OCI-LY1 (cell line): Measurements from ENCODE around the gene ELAVL4.

ENCODE experiments used
- H2AFZ ChIP-seq: fragments of 200-600 bp; sonication (generic), shearing (Covaris generic); 2 replicates; pipeline ENCODE4 v1.6.0; 2014; ENCODE audit warnings: antibody characterized with exemption, mild to moderate bottlenecking, low read length
- H3F3A ChIP-seq: fragments of 200-600 bp; sonication (generic), shearing (Covaris generic); 2 replicates; pipeline ENCODE4 v1.6.0; 2014; ENCODE audit warnings: mild to moderate bottlenecking, antibody characterized with exemption, low read length, moderate library complexity; ENCODE audit not compliant: insufficient read depth
- H3K27ac ChIP-seq: fragments of 200-600 bp; sonication (generic); 2 replicates; pipeline ENCODE4 v1.5.1; 2014; ENCODE audit warnings: low read length, mixed run types, mild to moderate bottlenecking, low read depth; ENCODE audit not compliant: poor library complexity, severe bottlenecking
- H3K27me3 ChIP-seq: fragments of 200-600 bp; sonication (generic); 2 replicates; pipeline ENCODE4 v1.6.0; 2014; ENCODE audit warnings: antibody characterized with exemption, mild to moderate bottlenecking, low read length, moderate library complexity; ENCODE audit not compliant: insufficient read depth
- H3K36me3 ChIP-seq: fragments of 200-600 bp; sonication (generic); 2 replicates; pipeline ENCODE4 v1.6.1; 2014; ENCODE audit warnings: mild to moderate bottlenecking, antibody characterized with exemption, low read length, moderate library complexity, mixed read lengths; ENCODE audit not compliant: insufficient read depth
- H3K4me1 ChIP-seq: fragments of 200-600 bp; sonication (generic); 2 replicates; pipeline ENCODE4 v1.5.1; 2014; ENCODE audit warnings: mild to moderate bottlenecking, low read length, moderate library complexity; ENCODE audit not compliant: insufficient read depth, severe bottlenecking
- H3K4me2 ChIP-seq: fragments of 200-600 bp; sonication (generic), shearing (Covaris generic); 2 replicates; pipeline ENCODE4 v1.6.1; 2014; ENCODE audit warnings: low read length
- H3K4me3 ChIP-seq: fragments of 200-600 bp; sonication (generic); 2 replicates; pipeline ENCODE4 v1.5.1; 2014; ENCODE audit warnings: low read length, low read depth, mild to moderate bottlenecking, mixed read lengths; ENCODE audit not compliant: poor library complexity, severe bottlenecking
- H3K79me2 ChIP-seq: fragments of 200-600 bp; shearing (Covaris generic); 2 replicates; pipeline ENCODE4 v1.6.1; 2016; ENCODE audit warnings: mixed run types, low read length, mixed read lengths; ENCODE audit not compliant: insufficient read depth
- H3K9ac ChIP-seq: fragments of 200-600 bp; sonication (generic), shearing (Covaris generic); 2 replicates; pipeline ENCODE4 v1.6.1; 2014; ENCODE audit warnings: mild to moderate bottlenecking, low read length, mixed read lengths
- H3K9me2 ChIP-seq: fragments of 200-600 bp; sonication (generic), shearing (Covaris generic); 2 replicates; pipeline ENCODE4 v1.6.1; 2014; ENCODE audit warnings: low read depth, mild to moderate bottlenecking, low read length, mixed read lengths
- H3K9me3 ChIP-seq: fragments of 200-600 bp; shearing (Covaris generic); 2 replicates; pipeline ENCODE4 v1.6.1; 2014; ENCODE audit warnings: low read length, mixed read lengths
- H4K20me1 ChIP-seq: fragments of 200-600 bp; sonication (generic), shearing (Covaris generic); 2 replicates; pipeline ENCODE4 v1.6.0; 2016; ENCODE audit warnings: mild to moderate bottlenecking, low read length; ENCODE audit not compliant: insufficient read depth
- EZH2 ChIP-seq: fragments of 200-600 bp; sonication (generic), shearing (Covaris generic); IDR thresholded peaks from 2 replicates; pipeline ENCODE4 v1.8.0; 2017; ENCODE audit warnings: borderline replicate concordance, mixed run types, mild to moderate bottlenecking, antibody characterized with exemption, low read length, moderate library complexity, mixed read lengths
- TF ChIP-seq, protein P1 (sequence below): fragments of 200-600 bp; sonication (generic), shearing (Covaris generic); IDR thresholded peaks from 2 replicates; pipeline ENCODE4 v1.5.1; 2017; ENCODE audit warnings: mild to moderate bottlenecking, antibody characterized with exemption, low read length, moderate library complexity, mixed read lengths

ELAVL4 gene

DNA sequence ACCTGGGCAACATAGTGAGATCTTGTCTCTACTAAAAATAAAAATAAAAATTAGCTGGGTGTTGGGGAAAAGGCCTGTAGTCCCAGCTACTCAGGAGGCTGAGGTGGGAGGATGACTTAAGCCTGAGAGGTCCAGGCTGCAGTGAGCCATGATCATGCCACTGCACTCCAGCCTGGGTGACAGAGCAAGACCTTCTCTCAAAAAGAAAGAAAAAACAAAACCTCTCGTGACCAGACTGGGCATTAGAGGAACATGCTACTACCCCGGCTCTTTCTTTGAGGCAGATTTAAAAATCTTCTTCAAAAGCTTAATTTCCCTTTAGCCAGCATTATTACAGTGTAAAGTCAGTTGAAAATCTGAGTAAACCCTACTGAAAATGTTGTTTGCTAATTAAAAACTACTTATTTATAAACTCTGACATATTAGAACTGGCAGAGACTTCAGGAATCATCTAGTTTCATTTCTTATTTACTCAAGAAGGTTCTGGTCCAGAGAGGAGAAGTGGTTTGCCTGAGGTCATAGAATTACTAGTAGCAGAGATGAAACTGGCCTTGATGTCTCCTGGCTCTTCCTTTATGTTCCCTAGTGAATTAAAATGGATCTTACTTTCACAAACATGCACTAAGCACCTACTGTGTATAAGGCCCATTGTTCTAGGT is 11.6 kb upstream of the ELAVL4 start:
- TF ChIP-seq, protein P1, sequence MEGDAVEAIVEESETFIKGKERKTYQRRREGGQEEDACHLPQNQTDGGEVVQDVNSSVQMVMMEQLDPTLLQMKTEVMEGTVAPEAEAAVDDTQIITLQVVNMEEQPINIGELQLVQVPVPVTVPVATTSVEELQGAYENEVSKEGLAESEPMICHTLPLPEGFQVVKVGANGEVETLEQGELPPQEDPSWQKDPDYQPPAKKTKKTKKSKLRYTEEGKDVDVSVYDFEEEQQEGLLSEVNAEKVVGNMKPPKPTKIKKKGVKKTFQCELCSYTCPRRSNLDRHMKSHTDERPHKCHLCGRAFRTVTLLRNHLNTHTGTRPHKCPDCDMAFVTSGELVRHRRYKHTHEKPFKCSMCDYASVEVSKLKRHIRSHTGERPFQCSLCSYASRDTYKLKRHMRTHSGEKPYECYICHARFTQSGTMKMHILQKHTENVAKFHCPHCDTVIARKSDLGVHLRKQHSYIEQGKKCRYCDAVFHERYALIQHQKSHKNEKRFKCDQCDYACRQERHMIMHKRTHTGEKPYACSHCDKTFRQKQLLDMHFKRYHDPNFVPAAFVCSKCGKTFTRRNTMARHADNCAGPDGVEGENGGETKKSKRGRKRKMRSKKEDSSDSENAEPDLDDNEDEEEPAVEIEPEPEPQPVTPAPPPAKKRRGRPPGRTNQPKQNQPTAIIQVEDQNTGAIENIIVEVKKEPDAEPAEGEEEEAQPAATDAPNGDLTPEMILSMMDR = no peak
- no peak for TF ChIP-seq EZH2
- Histone ChIP-seq H3K36me3 (no peaks in the 10 kb centered on the region), H3K4me1 (no peaks in the 10 kb centered on the region), H3K4me3 (no peak overlapping the region), H3F3A (no peaks in the 10 kb centered on the region), H3K9me2 (no peaks in the 10 kb centered on the region), H3K9ac (no peak overlapping the region), H3K9me3 (no peaks in the 10 kb centered on the region), H3K4me2 (no peak overlapping the region), H2AFZ (no peak overlapping the region), H3K79me2 (no peaks in the 10 kb centered on the region), H3K27me3 (no peaks in the 10 kb centered on the region), H4K20me1 (no peaks in the 10 kb centered on the region), H3K27ac (no peak overlapping the region)

DNA sequence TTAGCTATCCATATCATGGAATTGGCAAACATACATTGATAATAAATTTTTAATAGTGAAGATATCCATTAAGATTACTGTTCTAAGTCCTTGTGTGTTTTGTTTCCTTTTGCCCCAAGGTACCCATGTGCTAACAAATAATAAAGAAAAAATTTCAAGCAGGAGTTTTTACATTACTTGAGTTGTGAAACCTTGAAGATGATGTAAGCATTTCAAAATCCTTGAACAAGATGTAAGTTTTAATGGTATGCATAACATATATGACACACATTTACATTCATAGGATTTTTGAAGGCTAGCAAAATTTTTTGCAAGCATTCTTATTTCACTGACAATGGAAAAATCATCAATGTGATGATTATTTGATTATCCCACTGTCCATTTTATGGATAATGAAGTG is 10.9 kb upstream of the ELAVL4 start:
- H3F3A ChIP-seq = no peaks in the 10 kb centered on the region
- no peak overlapping the region for H3K4me2 ChIP-seq
- H3K4me1 ChIP-seq = no peaks in the 10 kb centered on the region
- no peak overlapping the region for H3K9ac ChIP-seq
- no peak overlapping the region for H2AFZ ChIP-seq
- H3K36me3 ChIP-seq = no peaks in the 10 kb centered on the region
- H3K4me3 ChIP-seq = no peak overlapping the region
- no peaks in the 10 kb centered on the region for H3K9me3 ChIP-seq
- TF ChIP-seq, protein P1 = no peak
- no peak for TF ChIP-seq EZH2
- H3K79me2 ChIP-seq = no peaks in the 10 kb centered on the region
- no peak overlapping the region for H3K27ac ChIP-seq
- H4K20me1 ChIP-seq = no peaks in the 10 kb centered on the region
- no peaks in the 10 kb centered on the region for H3K9me2 ChIP-seq
- no peaks in the 10 kb centered on the region for H3K27me3 ChIP-seq

DNA sequence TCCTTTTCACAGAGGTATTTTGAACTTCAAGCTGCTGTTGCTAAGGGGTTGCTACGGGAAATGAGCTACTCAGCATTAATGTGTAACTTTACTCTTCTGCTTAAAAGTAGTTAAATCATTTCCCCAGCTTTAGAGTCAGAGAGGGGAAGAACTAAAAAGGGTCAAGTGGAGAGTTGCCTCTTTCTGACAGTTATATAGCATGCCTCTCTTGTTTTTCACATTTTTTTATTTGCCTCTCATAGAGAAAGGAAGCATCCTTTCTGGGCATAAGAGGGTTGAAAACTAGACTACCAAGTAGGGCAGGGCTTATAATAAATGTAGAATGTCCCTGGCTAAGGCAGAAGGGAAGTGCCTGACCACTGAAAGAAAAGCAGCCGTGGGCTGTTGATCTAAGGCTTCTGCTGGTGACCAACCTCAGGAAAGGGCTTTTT is 10.1 kb upstream of the ELAVL4 start:
- no peaks in the 10 kb centered on the region for H3K36me3 ChIP-seq
- TF ChIP-seq EZH2 = no peak
- TF ChIP-seq, protein P1 = no peak

More for the DNA sequence above, 10.1 kb upstream of the ELAVL4 start:
- Histone ChIP-seq H3K27ac (no peak overlapping the region), H2AFZ (no peak overlapping the region), H3K9me2 (no peaks in the 10 kb centered on the region), H4K20me1 (no peaks in the 10 kb centered on the region), H3K9ac (no peak overlapping the region), H3K4me2 (no peak overlapping the region), H3F3A (no peaks in the 10 kb centered on the region), H3K4me3 (no peak overlapping the region), H3K27me3 (no peaks in the 10 kb centered on the region), H3K4me1 (no peaks in the 10 kb centered on the region), H3K79me2 (no peaks in the 10 kb centered on the region), H3K9me3 (no peaks in the 10 kb centered on the region)
